Panc1 (cell line): Measurements from ENCODE around the gene KREMEN2. TPM values are rescaled to one million over a fixed set of nuclear protein-coding genes. Genes with fewer than 3 reads are reported as not detected.

ENCODE experiments used
- ATAC-seq: fragments of 200-7000 bp; cut with Tn5 transposase; 2 replicates; pipeline ENCODE4 v1.9.1; 2020; ENCODE audit warnings: mild to moderate bottlenecking, moderate library complexity
- BruUV-seq: library from RNA; stranded (reverse); fragments of 400-500 nt; replicated peaks from 2 replicates; lab custom pipeline; 2021; lab: Mats Ljungman, UMichigan
- CTCF ChIA-PET: fragments of 300-600 bp; sonication (Branson Sonifier 250); formaldehyde crosslinking; loops from one replicate; lab custom pipeline; 2022; ENCODE audit warnings: antibody characterized with exemption; lab: Charles Lee
- POLR2A ChIA-PET: fragments of 300-600 bp; sonication (Branson Sonifier 250); formaldehyde crosslinking; loops from one replicate; lab custom pipeline; 2022; ENCODE audit warnings: antibody characterized with exemption; lab: Charles Lee
- DNase-seq: peaks from one replicate; pipeline ENCODE4 v3.0.0-alpha.2; 2010; ENCODE audit warnings: low read depth, low spot score
- H3K27ac ChIP-seq: 2 replicates; pipeline ENCODE4 v1.5.1; 2011; ENCODE audit warnings: mild to moderate bottlenecking, low read length, inconsistent platforms
- H3K27me3 ChIP-seq: fragments of 200-500 bp; sonication (Bioruptor generic); 2 replicates; pipeline ENCODE4 v1.6.0; 2014; ENCODE audit warnings: low read length, inconsistent platforms; ENCODE audit not compliant: control insufficient read depth, insufficient read depth
- H3K36me3 ChIP-seq: fragments of 200-500 bp; sonication (Bioruptor generic); 2 replicates; pipeline ENCODE4 v1.5.1; 2014; ENCODE audit warnings: inconsistent platforms, mild to moderate bottlenecking, low read length, moderate library complexity; ENCODE audit not compliant: control insufficient read depth, insufficient read depth
- H3K4me1 ChIP-seq: 2 replicates; pipeline ENCODE4 v1.5.1; 2011; ENCODE audit warnings: inconsistent platforms, mild to moderate bottlenecking, low read length, moderate library complexity; ENCODE audit not compliant: control insufficient read depth, insufficient read depth
- H3K4me3 ChIP-seq, 2 experiments: 2 replicates each; pipeline ENCODE4 v1.5.1; 2011 to 2012; ENCODE audit warnings: low read depth in 2 of 2, low read length in 2 of 2, mild to moderate bottlenecking in 2 of 2, inconsistent platforms in 1 of 2, moderate library complexity in 1 of 2
- H3K9me3 ChIP-seq: fragments of 200-500 bp; sonication (Bioruptor generic); 2 replicates; pipeline ENCODE4 v1.5.1; 2014; ENCODE audit warnings: low read depth, mild to moderate bottlenecking, inconsistent platforms, low read length, moderate library complexity; ENCODE audit not compliant: control insufficient read depth, insufficient read depth
- POLR2AphosphoS5 ChIP-seq: IDR thresholded peaks from 2 replicates; pipeline ENCODE4 v1.6.1; 2012; ENCODE audit warnings: mild to moderate bottlenecking, low read depth, low read length, moderate library complexity
- REST ChIP-seq, 2 experiments: IDR thresholded peaks; 2 replicates each; pipeline ENCODE4 v1.6.1; 2011 to 2012; ENCODE audit warnings: low read depth in 2 of 2, control low read depth in 1 of 2, low read length in 1 of 2, mild to moderate bottlenecking in 1 of 2, moderate library complexity in 1 of 2; ENCODE audit not compliant: insufficient read depth in 1 of 2
- SIN3A ChIP-seq: IDR thresholded peaks from 2 replicates; pipeline ENCODE4 v1.6.1; 2012; ENCODE audit warnings: low read depth, mild to moderate bottlenecking, low read length, moderate library complexity, borderline replicate concordance; ENCODE audit not compliant: insufficient read depth
- TCF7L2 ChIP-seq: IDR thresholded peaks from 2 replicates; pipeline ENCODE4 v1.6.1; 2011; ENCODE audit warnings: mild to moderate bottlenecking, low read depth, low read length, inconsistent platforms
- in situ Hi-C: cut with HindIII; loops from 2 replicates; pipeline ENCODE4 v1.10.0; 2016; ENCODE audit warnings: low sequenced_read_pairs, low pct_unique_long_range_greater_than_20kb
- intact Hi-C: fragments of 100-400 bp; cut with micrococcal nuclease; formaldehyde crosslinking; loops from one replicate; pipeline ENCODE4 v1.10.0; 2022; ENCODE audit not compliant: unreplicated experiment
- total RNA-seq: library from RNA; stranded (reverse); gene quantifications from one replicate; pipeline ENCODE4 v1.2.1, GENCODE V29; 2021; ENCODE audit not compliant: unreplicated experiment
- TF ChIP-seq, protein P1 (sequence below): fragments of 450-650 bp; IDR thresholded peaks from 2 replicates; pipeline ENCODE4 v1.5.1; 2017; ENCODE audit warnings: mild to moderate bottlenecking

KREMEN2 gene
- total RNA-seq, 1 experiment from 2014 or later, result 10.8 TPM

- intact Hi-C loops (no loop called here), in situ Hi-C loops (no loop called here)
- ATAC-seq, result no peak
- POLR2A ChIA-PET, result no interaction called here
- no peak overlapping the region for H3K4me3 ChIP-seq
- H3K27me3 ChIP-seq, result no peaks in the 10 kb centered on the region
- H3K36me3 ChIP-seq, result no peaks in the 10 kb centered on the region; the same call in 1 of the 2 replicates
- H3K27ac ChIP-seq, result no peak overlapping the region
- BruUV-seq, result no TSS peak
- no peak for DNase-seq
- TF ChIP-seq POLR2AphosphoS5, result no peak
- no peak for TF ChIP-seq REST (IDR thresholded peaks at IDR 0.05; ENCODE audit: insufficient read depth in 1 of 2, low read depth in 2 of 2, low read length in 1 of 2)
- no peak for TF ChIP-seq TCF7L2
- TF ChIP-seq, protein P1, sequence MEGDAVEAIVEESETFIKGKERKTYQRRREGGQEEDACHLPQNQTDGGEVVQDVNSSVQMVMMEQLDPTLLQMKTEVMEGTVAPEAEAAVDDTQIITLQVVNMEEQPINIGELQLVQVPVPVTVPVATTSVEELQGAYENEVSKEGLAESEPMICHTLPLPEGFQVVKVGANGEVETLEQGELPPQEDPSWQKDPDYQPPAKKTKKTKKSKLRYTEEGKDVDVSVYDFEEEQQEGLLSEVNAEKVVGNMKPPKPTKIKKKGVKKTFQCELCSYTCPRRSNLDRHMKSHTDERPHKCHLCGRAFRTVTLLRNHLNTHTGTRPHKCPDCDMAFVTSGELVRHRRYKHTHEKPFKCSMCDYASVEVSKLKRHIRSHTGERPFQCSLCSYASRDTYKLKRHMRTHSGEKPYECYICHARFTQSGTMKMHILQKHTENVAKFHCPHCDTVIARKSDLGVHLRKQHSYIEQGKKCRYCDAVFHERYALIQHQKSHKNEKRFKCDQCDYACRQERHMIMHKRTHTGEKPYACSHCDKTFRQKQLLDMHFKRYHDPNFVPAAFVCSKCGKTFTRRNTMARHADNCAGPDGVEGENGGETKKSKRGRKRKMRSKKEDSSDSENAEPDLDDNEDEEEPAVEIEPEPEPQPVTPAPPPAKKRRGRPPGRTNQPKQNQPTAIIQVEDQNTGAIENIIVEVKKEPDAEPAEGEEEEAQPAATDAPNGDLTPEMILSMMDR, result no peak
- TF ChIP-seq SIN3A, result no peak
- H3K9me3 ChIP-seq, result no peaks in the 10 kb centered on the region
- CTCF ChIA-PET, result interaction anchor here (0.6 to 1.4 kb wide), 2 partner anchors 14 to 32 kb away, joined by 3 to 6 read pairs; no protein-coding TSS in a partner anchor
- peaks cover 22% of the 10 kb centered on the region for H3K4me1 ChIP-seq
Measured at GRCh38 chr16:2959206-2959605, 4.9 kb upstream of the KREMEN2 start.

- ChIA-PET POLR2A (no interaction called here), CTCF (interaction anchor here (0.7 to 1.4 kb wide), 2 partner anchors 30 to 33 kb away, joined by 3 to 11 read pairs; no protein-coding TSS in a partner anchor)
Measured at GRCh38 chr16:2960183-2961010, 3.7 kb upstream of the KREMEN2 start.

More at GRCh38 chr16:2960183-2961010, 3.7 kb upstream of the KREMEN2 start:
- DNase-seq, result no peak
- Histone ChIP-seq H3K36me3 (no peaks in the 10 kb centered on the region; the same call in 1 of the 2 replicates), H3K9me3 (no peaks in the 10 kb centered on the region), H3K27me3 (no peaks in the 10 kb centered on the region), H3K27ac (no peak overlapping the region), H3K4me1 (peaks cover 22% of the 10 kb centered on the region), H3K4me3 (no peak overlapping the region)
- in situ Hi-C loops, result no loop called here
- no peak for ATAC-seq
- TF ChIP-seq SIN3A (no peak), REST (IDR thresholded peaks at IDR 0.05; ENCODE audit: insufficient read depth in 1 of 2, low read depth in 2 of 2, low read length in 1 of 2) (no peak), TCF7L2 (no peak), POLR2AphosphoS5 (no peak)
- TF ChIP-seq, protein P1, result no peak
- no TSS peak for BruUV-seq
- intact Hi-C loops, result no loop called here
